GM18517 (cell line): Measurements from ENCODE around the gene ALDH3A1.

Experiments used
- ATAC-seq: cut with Tn5 transposase; IDR thresholded peaks from one replicate; pipeline ENCODE4 v1.9.1; 2021; ENCODE audit warnings: mild to moderate bottlenecking, moderate library complexity; ENCODE audit not compliant: unreplicated experiment

Gene ALDH3A1

DNA sequence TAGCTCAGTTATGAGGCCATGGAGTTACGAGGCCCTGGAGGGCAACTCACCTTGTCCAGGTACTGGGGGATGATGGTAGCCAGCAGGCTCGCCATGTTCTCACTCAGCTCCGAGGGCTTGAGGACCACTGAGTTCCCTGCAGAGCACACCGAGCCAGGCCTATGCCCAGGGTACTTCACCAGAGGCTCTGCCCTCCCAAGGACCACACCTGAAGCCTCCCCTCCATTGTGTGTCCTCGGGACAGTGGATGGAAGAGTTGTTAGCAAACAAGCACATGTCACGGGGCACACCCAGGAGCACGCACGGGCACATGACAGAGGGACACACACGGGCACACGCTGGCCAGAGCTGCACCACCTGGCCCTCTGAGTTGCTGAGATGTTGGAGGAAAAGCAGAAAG, 5.6 kb downstream of the ALDH3A1 start:
- ATAC-seq: no peak

DNA sequence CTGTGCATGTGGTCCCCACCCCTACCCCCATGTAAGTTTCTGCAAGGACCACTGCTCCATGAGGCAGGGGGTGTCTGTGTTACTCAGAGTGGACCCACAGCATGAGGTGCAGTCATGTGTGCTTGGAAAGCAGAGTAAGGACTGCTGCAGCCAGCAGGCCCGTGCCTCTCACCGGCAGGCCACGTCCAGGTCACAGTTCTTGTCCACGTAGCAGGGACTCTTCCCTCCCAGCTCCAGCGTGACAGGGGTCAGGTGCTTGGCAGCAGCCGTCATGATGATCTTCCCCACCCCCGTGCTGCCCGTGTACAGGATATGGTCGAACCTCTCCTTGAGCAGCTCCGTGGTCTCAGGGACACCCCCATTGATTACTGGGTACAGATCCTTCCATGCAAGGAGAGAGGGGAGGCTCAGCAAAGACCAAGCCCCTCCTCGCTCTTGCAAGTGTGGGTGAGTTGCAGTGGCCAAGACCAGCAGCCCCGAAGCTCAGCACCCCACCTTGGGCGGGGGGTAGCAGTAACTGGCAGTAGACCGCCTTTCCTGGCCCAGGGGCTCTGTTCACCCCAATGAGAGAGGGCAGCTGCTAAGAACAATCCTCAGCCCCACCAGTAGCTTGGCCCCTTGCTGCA, 6.2 kb downstream of the ALDH3A1 start:
- ATAC-seq: no peak

- ATAC-seq: no peak
Measured at GRCh38 chr17:19740933-19741332, 7.2 kb downstream of the ALDH3A1 start.

DNA sequence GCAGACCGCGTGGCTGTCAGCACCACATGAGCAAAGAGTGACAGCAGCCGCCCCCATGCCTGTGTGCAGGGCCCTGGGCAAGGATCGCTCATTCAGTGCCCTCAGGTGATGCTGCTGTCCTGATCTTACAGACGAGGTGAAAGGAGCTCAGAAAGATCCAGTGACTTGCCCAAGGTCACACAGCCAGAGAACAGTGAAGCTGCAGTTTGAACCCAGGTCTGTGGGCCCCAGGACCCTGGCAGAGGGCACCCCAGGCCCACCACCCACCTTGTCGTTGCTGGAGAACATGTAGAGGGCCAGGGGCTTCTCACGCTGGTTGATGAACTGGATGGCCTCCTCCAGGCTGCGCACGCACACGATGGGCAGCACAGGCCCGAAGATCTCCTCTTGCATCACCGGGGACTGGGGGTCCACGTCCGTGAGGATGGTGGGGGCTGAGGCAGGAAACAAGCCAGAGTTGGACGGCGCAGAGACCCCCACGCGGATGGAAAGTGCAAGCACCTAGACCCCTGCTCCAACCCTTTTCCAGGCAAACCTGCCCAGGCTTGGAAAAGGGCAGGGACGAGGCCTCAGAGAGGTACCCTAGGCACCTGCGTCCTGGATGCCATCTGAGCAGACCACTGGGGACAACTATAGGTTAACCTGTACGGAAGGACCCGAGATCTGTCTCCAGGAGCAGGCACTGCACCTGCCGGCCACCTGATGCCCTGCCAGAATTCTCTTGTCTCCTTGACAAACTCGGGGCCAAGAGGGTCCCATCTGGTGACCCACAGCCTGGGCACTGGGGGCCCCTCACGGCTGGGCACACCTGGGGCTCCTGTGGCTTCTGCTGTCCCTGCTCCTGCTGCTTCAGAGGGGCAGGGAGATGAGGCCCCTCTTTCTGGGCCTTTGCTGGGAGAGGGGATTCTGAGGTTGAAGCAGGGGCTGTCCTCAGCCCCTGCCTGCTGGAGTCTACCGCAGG, 8.6 kb downstream of the ALDH3A1 start:
- no peak for ATAC-seq

- no peak for ATAC-seq
Measured at GRCh38 chr17:19738757-19739156, 9.3 kb downstream of the ALDH3A1 start.

GRCh38 chr17:19738073-19738449, 10.0 kb downstream of the ALDH3A1 start:
- ATAC-seq: no peak

GRCh38 chr17:19737305-19738072, 10.6 kb downstream of the ALDH3A1 start:
- no peak for ATAC-seq

DNA sequence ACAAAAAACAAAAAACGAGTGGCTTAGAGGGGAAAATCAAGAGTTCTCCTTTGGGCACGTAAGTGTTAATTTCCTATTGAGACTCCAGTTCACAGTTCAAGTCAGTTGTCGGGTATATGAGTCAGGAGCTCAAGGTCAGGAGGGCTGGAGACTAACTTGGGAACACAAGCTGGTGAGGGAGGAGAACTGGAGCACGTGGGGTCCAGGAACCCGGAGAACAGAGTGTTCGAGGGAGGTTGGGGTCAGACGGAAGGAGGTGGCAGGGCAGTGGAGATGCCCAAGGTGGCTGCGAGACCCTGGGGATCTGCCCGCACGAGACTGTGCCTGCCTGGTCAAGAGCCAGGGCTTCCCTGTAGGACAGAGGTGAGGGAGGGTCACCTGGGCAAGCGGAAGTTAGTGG, 12.0 kb downstream of the ALDH3A1 start:
- ATAC-seq: no peak

DNA sequence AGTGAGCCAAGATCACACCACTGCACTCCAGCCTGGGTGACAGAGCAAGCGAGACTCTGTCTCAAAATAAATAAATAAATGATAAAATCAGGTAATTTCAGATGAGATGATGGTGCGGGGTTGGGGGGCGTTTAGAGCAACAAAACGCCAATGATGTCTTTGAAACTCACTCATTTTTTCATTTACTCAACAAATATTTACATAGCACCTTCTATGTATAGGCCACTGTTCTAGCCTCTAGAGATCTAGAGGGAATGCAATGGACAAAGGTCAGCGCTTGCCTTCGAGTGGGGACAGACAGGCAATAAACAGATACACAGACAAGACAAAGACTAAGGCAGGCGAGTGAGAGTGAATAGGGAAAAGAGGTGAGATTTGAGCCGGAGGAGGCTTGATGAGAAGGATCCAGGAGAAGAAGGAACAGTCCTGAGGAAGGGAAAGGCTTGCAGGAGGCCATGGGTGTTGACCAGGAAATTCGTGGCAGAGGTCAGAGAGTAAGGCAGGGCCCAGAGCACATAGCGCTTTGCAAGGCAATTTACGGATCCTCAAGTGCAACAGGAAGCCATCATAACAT, 14.1 kb downstream of the ALDH3A1 start:
- no peak for ATAC-seq

DNA sequence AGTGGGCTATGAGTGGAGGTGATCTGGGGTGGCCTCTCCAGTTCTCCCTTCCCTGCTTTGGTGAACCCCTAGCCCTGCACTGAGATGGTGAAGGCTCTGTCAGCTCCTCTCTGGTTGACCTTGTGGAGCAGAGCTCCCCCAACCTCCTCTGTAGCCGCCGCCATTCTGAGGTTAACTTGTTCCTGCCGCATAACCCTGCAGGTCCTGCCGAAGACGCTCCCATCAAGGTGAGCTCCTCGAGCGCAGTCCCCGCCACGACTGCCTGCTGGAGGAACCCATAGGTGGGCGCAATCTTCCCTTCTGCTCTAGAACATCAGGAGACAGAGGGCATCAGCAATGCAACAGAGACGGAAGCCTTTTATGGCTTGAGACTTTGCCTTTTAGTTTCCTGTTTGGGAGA, 16.5 kb downstream of the ALDH3A1 start:
- no peak for ATAC-seq

DNA sequence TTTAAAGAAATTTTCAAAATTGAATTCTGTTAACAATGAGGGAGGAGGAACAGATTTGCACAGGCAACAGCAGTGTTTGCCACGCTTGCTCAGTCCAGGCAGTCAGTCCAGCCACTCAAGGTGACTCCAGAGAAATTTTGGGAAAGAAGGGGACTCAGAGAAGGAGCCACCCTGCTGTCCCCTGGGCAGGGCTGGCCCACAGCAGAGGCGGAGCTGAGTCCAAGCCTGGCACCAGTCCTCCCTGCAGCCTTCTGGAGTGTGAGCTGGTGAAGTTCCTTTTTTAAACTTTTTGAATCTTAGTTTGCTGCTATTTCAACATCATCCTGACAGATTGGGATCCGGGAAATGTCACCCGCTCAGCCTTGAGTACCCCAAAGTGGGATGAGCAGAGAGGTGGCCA, 17.3 kb downstream of the ALDH3A1 start:
- ATAC-seq: no peak

DNA sequence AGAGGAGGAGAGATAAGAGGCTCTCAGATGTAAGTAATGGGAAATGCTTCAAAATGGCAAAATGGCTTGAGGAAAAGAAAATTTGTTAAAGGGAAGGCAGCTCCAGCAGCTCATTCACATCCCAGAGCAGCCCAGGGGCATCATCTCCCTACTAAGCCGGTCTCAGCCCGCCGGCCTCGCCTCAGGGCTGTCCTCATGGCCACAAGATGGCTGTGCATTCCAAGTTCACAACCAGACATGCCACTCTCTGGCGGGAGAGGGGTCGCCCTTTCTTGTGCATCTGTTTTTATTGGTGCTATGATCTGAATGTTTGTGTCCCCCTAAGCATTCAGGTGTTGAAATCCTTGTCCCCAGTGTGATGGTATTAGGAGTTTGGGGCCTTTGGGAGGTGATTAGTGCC, 18.2 kb downstream of the ALDH3A1 start:
- ATAC-seq: no peak

DNA sequence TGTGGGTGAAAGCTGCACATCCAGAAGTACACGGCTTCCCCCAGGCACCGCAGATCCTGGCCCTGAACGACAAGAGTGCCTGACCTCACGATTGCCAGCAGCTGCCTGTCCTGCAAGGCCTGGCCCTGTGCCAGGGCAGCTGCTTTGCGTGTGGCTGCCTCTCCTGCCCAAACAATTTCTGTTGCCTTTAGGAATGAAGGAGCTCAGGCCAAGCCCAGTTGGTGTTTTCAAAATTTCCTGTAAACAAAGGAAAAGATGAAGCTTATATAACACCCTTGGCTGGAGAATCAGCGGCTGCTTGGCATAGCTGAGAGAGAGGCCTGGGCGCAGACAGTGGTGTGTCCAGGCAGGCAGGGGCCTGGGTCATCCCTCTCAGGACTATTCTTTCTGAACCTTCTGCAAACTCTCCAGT, 20.0 kb downstream of the ALDH3A1 start:
- no peak for ATAC-seq

DNA sequence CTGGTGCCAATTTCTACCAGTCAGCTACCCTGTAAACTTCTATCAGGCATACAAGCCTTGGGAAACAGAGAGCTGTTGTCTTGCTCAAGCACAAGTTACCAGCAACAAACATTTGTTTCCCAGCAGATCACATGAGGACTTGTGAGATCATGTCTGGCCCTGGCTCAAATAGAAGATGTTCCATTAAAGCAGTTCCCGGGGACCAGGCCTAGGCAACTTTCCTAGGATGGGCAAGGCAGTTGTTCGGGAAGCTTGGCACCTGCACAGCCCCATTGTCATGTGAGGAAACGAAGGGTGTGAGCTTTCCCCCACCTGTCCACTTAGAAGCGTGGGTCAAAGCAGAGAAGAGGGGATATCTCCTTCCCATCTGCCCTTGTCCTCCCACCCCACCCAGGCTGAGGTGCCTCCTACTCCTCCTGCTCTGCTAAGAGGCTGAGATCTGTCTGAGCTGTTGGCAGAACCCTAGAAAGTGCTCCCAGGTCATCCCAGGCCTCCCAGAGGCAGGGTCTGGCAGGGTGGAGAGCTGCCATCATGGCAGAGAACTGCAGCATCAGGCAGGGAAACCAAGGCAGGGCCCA, 20.5 kb downstream of the ALDH3A1 start:
- ATAC-seq: no peak

DNA sequence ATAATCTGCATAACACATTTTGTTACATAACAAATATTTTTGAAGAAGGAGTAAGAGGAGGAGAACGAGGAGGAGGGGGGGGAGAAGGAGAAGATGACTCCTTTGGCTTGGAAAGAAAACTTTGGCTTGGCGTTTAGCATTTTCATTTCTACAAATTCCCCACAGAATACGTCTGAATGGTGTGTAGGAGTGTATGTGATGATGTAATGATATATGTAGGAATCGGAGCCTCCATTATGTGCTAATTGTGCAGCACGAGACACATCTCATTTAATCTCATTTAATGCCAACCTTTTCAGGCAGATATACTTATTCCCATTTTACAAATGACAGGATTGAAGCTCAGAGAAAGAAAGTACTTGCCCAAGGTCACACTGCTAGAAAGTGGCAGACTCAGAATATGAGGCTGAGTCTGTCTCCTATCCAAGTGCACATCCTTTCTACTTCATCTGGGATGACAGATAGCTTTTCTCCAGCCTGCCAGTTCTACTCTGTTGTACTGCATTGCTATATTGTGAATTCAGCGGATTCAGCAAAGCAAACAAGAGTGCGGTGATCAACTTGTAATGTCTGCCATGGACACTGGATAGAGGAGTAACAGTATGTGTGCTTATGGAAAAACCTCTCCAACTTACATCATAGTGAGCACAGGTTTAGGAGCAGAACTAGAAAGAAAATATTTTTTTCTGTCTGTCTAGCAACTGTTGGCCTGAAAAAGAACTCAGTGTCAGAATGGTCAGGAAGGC, 21.3 kb downstream of the ALDH3A1 start:
- ATAC-seq: no peak

GRCh38 chr17:19725486-19725885, 22.6 kb downstream of the ALDH3A1 start:
- ATAC-seq: no peak

- ATAC-seq: no peak
Measured at GRCh38 chr17:19724501-19725420, 23.3 kb downstream of the ALDH3A1 start.

GRCh38 chr17:19723964-19724363, 24.1 kb downstream of the ALDH3A1 start:
- no peak for ATAC-seq
